ENCODE measurements around the gene CDK5RAP2.
"Not testable (repeated sequence)": the region's sequence is repeated elsewhere in the genome, so short reads cannot be mapped to it uniquely, and the experiment has no call there.

Gene CDK5RAP2

DNA sequence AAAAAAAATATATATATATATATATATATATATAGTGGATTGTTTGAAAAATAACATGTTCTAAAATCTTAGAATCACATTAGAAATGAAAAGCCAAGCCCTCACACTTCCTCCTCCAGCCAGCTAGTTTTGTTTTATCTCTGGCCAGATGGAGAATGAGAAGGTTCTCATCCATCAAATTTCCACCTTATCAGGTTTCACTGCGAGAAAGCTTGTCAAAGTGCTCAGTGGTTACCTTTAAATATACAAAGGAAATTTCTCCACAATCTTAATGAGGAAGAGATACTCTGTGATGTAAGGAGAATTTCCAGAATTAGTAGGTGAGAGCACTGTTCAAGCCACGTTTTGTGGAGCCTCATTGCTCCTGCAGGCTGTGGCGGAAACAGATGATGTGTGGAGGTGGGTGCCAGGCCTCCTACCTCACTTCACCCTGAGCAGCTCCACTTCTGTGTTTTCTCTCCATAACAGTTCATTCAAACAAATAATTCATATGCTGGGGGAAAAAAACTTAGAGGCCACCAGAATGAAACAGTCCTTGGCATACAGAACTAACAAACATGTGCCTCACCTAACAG lies 71.9 kb downstream of the CDK5RAP2 start:
- DNase-seq, result peak; percentile 74

DNA sequence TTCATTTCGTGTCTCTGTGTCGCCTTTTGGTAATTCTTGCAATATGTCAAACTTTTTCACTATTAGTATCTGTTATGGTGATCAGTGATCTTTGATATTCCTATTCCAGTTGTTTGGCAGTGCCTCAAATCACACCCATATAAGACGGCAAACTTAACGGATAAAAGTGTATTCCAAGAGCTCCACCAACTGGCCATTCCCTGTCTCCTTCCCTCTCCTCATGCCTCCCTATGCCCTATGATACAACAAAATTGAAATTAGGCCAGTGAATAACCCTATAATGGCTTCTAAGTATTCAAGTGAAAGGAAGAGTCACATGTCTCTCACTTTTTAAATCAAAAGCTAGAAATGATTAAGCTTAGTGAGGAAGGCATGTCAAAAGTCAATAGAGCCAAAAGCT lies 74.8 kb downstream of the CDK5RAP2 start:
- peak; percentile 11 for DNase-seq

DNA sequence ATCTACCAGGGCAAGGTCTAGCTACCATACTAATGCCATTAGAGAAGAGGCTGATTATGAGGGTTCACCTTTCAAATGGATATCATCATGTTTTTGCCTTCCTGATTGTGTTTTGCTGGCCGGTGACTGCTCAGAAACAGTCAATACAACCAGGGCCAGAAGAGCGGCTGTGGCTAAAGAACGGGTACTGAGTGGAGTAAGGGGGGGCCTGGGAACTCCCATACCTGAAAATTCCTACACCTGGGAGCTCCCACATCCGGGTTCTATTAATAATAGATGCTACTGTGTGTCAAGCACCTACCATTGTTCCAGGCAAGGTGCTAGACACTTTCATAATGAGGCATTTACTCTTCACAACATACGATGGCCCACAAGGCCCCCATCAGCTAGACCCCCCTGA lies 79.2 kb downstream of the CDK5RAP2 start:
- DNase-seq, result no peak

DNA sequence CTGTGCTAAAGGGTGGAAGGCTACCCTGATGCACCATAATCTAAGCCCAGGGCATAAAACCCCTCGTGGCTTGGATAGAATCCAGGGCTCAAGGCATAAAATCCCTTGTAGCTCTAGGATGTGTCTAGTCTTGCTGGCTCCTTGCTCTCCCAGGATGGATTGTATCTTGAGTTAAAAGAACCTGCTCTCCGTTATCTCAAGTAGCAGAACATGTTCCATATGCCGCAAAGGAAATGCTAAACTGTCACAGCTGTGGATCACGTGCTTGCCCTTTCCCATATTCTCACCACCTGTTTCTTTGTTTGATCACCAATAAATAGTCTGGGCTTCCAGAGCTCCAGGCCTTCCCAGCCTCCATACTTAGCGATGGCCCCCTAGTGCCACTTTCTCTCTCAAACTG lies 82.1 kb downstream of the CDK5RAP2 start:
- DNase-seq, result peak; percentile 59

DNA sequence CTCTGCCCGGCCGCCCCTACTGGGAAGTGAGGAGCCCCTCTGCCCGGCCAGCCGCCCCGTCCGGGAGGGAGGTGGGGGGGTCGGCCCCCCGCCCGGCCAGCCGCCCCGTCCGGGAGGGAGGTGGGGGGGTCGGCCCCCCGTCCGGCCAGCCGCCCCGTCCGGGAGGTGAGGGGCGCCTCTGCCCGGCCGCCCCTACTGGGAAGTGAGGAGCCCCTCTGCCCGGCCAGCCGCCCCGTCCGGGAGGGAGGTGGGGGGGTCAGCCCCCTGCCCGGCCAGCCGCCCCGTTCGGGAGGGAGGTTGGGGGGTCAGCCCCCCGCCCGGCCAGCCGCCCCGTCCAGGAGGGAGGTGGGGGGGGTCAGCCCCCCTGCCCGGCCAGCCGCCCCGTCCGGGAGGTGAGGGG lies 83.5 kb downstream of the CDK5RAP2 start:
- not testable (repeated sequence) for DNase-seq

DNA sequence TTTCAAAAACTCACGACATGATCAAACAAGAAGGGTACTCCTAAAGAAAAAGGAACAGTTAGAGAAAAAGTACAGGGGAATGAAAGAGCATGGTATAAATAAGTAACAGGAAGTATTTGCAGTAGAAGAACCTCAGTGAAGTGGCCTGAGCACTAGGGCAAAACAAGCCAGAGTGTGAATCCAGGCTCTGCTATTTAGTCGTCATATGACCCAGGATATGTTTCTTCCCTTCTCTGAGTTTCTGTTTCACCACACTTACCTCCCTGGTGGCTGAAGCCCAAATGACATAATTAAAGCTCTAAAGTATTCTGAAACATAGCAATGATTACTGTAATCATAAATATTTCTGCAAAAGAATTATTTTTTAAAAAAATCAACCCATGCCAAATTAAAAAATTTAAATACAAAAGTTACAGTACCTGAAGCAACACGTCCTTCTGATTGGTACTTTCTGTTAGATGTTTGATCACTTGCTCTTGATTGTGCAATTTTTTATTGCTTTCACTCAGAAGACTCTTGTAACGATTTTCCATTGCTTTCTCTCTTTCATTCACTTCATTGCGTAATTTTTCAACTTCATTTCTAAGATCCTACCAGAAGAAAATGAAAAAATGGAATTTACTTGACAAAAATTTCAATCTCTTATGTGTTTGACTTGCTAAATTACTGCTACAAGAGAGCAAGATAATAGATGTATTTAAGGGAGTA lies 88.9 kb downstream of the CDK5RAP2 start:
- no peak for DNase-seq

DNA sequence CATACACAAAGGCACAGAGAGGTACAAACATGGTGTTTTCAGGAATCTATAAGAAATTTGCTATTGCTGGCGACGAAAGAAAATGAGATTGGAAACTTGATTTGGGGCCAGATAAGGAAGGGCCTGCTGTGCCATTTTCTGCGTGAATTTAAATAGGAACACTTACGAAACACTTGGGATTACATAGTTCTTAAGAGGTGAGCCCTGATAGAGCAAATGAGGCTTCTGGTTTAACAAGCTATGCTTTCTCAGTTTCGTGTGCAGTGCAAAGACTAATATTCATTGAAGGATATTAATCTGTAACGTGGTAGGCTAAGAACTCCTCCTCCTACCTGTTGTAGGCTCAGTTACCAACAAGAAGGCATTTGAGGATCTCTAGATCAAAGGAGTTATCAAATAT lies 93.1 kb downstream of the CDK5RAP2 start:
- no peak for DNase-seq

DNA sequence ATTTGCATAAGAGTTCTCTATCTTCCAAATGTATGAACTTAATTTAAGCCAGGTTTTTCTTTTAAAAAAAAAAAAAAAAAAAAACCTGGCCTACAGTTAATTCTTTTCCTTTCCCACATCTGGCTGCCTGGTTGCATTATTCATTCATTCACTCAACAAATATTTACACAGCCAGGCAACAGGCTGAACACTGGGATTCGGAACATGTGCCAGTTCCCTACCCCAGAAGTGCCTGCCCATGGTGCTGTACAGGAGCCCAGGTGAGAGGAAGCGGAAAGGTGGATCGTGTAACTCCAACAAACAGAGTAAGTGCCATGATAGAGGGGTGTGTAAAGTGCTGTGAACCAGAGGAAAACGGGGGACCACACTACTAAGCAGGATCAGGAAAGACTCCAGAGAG lies 93.6 kb downstream of the CDK5RAP2 start:
- peak; percentile 85 for DNase-seq

DNA sequence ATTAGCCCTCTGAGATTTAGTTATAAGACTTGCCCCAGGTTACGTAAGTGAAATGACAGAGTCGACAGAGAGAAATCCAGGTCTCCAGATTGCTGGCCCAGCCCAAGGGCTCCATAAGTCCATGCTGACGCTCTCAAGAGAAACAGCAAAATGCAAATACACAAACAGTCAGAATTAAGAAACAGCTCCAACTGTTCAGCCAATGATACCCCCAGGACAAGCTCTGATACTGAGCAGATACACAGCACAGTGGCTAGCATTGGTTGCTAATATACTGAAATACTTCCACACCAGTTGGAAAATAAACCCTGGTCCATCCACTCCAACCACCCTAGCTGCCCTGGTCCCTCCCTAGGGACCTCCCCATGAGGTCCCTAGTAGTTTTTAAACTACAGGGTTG lies 94.2 kb downstream of the CDK5RAP2 start:
- no peak for DNase-seq

DNA sequence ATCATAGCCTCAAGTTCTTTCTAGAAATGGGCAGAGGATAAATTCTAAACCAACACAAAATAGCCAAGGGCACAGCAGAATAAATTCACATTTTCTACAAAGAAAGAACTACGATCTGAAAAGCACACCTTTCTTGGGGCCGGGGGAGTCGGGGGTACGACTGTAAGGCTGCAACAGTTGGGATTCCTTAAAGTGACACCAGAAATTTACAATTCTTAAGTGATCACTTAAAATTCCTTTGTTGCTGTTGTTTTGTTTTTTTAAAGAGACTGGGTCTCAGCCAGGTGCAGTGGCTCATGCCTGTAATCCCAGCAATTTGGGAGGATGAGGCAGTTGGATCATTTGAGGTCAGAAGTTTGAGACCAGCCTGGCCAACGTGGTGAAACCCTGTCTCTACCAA lies 95.8 kb downstream of the CDK5RAP2 start:
- DNase-seq, result no peak

DNA sequence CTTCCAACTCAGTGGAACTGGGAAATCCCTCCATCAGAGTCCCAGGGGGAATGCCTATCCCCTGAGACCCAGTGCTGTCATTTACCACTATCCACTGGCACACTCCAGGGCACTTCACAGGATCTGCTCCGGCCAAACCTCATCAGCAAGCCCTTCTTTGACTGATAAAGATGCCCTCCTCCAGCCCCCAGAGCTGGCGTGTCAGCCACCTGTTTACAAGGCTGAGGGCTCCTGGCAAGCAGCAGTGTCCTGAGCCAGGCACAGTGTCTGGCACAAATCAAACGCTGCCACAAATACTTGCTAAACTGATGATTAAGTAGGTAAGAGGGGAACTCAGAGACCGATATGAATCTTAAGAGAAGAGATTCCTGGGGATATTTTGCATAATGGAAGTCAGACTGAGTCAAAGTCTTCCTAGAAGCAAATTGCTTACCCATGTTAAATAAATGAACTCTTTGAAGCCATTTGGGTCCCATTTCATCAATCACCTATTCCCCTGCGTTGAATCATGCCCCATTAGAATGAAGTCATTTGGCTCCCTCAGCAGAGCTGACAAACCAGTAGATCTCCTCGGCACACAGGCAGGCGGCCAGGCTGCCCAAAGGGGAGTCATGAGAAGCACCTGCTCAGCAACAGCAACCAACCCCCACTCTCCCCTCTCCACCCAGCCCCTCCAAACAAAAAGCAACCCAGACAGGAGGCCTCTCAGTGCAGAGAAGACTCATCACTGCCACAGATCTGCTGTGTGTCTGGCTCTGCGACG lies 97.4 kb downstream of the CDK5RAP2 start:
- DNase-seq, result no peak

DNA sequence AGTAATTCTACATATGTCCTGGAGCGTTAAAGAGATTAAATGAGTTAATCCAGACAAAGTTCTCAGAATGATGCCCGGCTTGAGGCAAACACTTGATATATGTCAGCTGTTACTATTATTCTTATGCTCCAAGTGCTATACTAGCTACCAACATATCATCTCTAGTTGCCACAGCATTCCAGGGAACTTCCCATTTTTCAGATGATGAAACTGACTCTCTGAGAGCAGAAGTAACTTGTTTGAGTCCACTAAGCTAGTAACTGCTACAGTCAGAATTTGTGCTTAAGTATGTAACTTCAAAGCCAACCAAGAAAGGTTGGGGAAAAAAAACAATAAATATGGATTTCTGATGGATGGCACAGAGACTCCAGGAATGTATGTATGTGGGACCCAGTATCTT lies 98.1 kb downstream of the CDK5RAP2 start:
- no peak for DNase-seq

DNA sequence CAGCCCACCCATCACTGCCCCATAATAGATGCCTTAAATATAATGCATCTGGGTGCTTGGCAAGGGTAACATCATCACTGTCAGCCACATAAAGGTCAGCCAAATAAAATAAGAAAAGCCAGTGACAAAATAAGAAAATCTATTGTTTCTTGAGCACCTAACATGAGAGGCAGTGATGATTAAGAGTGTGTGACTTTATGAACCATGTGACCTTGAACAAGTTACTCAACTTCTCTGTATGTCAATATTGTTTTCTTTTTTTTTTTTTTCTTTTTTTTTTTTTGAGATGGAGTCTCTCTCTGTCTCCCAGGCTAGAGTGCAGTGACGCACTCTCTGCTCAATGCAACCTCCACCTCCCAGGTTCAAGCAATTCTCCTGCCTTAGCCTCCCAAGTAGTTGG lies 98.7 kb downstream of the CDK5RAP2 start:
- no peak for DNase-seq

DNA sequence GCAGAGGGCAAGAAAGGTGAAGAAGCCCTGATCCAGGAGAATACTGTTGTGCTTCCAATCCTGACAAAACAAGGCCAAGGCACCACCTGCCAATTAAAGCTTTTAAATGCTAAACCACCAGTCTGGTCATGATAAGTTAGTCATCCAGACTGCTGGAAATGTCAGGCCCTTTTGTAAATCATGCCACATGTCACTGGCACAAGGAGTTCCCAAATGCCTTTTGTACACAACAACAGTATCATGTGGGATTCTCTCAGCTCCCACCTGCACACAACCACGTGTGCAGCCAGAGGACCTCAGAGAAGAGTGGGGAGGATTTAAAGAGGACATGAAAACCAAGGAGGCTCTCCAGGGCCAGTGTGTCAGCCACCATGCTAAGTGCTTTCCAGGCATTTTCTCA lies 99.3 kb downstream of the CDK5RAP2 start:
- DNase-seq, result peak; percentile 88

DNA sequence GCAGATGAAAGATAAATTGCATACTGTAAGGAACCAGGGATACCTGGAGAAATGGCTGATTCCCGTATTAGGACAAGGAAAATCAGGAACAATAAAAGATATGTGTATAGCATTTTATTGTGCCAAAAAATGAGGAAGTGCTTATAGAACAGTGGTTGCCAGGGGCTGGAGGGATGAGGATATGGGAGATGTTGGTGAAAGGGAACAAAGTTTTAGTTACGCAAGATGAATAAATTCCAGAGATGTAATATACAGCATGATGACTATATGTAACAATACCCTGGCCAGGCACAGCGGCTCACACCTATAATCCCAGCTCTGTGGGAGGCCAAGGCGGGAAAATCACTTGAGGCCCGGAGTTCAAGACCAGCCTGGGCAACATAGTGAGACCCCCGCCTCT lies 101.8 kb downstream of the CDK5RAP2 start:
- no peak for DNase-seq

DNA sequence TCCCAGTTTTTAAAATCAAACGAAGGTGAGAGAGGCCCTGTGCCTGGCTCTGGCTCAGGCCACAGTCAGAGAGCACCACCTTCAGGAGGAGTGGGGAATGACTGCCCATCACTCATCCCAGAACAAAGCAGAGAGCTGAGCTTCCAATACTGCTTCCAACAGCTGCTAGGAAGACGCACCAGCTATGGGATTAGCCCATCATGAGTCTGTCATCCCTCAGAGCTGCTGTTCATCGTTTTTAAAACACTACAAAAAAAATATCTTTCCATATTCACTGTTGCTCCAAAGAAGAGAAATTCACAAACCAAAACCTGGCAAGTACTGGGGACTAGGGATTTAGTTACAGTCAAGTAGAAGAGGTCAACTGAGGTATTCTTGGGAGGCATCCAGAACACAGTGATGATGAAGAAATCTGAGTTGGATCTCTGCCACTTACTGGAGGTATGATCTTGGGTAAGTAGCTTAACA lies 102.4 kb downstream of the CDK5RAP2 start:
- peak; percentile 76 for DNase-seq

DNA sequence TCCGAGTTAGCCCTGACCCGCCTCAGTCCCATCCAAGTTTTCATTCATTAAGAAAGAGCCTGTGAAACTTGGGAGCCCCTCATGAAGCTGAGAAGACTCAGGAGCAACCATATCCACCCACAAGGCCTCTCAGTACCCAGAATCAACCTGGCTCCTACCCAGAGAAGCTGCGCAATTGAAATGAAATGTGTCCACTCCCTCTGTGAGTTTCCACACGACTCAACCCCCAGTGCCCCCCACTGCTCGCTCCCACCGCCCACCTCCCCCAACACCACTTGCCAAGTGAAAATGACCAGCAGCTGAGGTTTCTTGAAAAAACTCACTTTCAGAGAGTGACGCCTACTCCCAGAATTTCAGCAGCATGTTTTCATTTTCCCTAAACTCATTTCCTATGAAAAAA lies 104.6 kb downstream of the CDK5RAP2 start:
- no peak for DNase-seq

DNA sequence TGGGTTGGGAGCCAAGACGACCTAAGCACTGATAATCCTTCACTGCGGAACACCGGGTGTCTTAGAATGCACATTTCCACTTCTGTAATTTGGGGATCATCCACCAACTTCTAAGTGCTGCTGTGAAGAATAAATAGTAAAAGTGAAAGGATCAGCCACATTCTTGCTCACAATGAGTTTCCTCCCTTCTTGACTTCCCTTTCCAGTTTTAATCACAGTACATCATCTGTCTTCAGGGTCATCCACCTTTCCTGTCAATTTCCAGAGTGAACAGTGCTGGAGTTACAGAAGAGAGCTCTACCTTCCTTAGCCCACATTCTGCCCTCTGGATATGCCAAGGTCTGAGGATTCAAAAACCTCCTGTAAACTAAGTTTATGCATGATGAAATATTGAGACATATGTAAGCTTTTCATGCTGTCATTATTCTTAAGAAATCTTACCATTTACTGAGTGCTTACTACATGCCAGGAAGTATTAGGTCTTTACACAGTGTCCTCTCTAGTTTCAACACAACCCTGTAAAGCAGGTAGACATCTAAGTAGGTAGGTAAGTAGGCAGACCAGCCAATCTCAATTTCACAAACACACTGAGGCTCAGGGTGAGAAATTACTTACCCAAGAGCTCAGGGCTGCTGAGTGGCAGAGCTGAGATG lies 105.2 kb downstream of the CDK5RAP2 start:
- no peak for DNase-seq

DNA sequence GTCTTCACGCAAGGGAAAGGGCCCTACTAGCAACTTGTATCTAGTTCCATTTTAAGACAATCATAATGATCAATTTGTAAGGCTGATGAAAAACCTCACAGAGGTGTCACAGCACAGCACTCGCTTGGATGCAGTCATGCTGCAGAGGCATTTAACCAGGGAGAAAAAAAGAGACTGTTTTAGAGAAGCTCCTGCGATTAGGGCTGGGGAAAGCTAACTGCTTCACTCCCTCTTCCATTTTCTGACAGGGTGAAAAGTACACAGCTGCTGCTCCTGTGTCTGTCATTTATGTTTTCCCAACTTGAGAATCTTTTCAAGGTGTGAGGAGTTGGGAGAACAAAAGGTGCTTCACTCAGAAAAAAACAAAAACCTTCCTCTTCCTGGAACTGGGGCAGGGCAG lies 106.4 kb downstream of the CDK5RAP2 start:
- no peak for DNase-seq

DNA sequence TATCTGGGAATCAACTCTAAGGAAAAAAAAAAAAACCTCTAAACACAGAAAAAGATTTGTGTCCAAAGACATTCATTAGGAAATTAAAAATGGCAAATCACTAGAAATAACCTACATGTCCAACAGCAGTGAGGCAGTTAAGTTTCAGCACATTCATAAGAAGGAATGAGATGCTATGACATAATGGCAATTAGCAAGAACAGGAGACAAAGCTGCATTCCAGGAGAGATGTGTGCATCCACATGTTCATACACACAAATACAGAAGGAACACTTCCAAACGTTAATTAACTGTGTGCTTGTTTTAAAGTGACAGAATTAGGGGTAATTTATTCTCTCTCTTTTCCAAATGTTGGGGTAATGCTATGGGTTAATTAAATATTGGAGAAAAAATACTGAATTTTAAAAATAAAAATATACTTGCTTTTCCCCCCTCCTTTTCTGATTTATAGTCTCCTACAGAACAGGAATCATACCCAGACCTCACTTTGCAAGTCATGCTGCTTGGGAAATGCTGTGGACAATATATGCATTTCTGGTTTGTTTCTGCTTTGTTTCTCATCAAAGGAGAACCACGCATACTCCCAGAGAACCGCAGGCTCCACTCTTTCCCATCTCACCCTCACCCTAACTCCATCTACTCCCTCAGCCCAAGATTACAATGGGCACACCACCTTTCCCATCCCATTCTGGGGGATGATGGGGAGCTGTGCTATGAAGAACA lies 114.1 kb downstream of the CDK5RAP2 start:
- no peak for DNase-seq

DNA sequence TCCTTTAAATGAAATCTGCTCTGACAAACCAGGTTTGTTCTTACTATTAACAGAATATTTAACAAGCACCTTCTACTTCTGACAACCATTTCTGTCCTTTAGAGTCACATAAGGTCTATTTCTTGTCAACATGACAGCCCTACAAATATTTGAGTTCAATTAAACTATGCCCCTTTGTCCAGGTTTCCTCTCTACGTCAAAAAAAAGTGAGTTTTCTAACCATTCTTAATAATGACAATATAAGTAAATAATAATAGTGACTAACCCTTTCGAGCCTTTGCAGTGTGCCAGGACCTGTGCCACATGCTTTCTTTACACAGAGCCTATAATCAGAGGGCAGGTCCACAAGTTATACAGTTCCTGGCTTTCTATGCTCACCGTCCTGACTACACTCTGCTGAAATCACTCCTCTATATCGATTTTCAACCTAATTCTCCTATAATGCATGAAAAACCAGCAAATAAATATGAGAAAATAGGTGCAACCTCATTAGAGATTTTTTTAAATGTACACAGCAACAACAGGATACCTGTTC lies 115.0 kb downstream of the CDK5RAP2 start:
- no peak for DNase-seq

DNA sequence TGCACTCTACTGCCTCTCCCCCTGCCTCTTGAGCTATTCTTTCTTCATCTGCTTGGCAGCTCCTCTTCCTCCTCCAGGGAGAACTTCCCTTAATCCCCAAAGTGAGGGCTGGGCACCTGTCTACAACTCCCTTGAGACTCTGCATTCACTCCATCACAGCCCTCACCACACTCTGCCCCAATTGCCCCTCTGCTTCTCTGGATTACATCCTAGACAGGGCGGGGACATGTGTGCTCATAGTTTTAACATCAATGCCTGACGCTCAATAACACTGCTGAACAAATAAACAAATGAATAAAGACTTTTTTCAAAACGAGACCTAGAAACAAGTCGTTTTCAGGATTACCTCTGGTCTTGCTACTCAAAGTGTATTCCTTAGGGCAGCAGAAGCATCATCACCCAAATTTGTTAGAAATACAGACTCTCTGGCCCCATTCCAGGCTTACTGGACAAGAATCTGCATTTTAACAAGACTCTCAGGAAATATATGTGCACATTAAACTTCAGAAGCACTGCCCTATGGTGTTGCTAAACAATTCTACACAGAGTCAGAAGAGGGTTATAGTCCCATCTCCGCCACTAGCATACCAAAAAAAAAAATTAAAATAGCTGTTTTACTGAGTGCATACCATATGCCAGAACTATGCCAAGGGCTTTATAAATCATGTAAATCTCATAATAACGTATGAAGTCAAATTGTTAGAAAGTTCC lies 115.6 kb downstream of the CDK5RAP2 start:
- DNase-seq, result peak; percentile 35

All from NCI-H69 (cell line).